Neural progenitor cell (in vitro differentiated cells): ENCODE data around the gene LIG1. TPM values are rescaled to one million over a fixed set of nuclear protein-coding genes. Genes with fewer than 3 reads are reported as not detected.

ENCODE experiments used
- DNase-seq: peaks from one replicate; pipeline ENCODE4 v3.0.0-alpha.2; 2016; ENCODE audit warnings: low spot score
- H2AFZ ChIP-seq: fragments of 200-600 bp; sonication (generic); replicated peaks from 2 replicates; pipeline ENCODE4 v1.6.1; 2016; ENCODE audit warnings: antibody characterized with exemption
- H3F3A ChIP-seq: fragments of 200-600 bp; sonication (generic); 2 replicates; pipeline ENCODE4 v1.6.1; 2016; ENCODE audit warnings: antibody characterized with exemption, low read depth
- H3K27ac ChIP-seq: fragments of 200-600 bp; sonication (generic); 2 replicates; pipeline ENCODE4 v1.5.1; 2016; ENCODE audit warnings: mild to moderate bottlenecking
- H3K27me3 ChIP-seq: fragments of 200-600 bp; sonication (generic); 2 replicates; pipeline ENCODE4 v1.6.1; 2016; ENCODE audit warnings: mild to moderate bottlenecking, moderate library complexity
- H3K36me3 ChIP-seq: fragments of 200-600 bp; sonication (generic); 2 replicates; pipeline ENCODE4 v1.5.1; 2016
- H3K4me1 ChIP-seq: fragments of 200-600 bp; sonication (generic); 2 replicates; pipeline ENCODE4 v1.6.1; 2016; ENCODE audit warnings: mixed run types
- H3K4me2 ChIP-seq: fragments of 200-600 bp; sonication (generic); 2 replicates; pipeline ENCODE4 v1.6.1; 2016
- H3K4me3 ChIP-seq: fragments of 200-600 bp; sonication (generic); 2 replicates; pipeline ENCODE4 v1.5.1; 2016
- H3K79me2 ChIP-seq: fragments of 200-600 bp; sonication (generic); 2 replicates; pipeline ENCODE4 v1.6.1; 2016; ENCODE audit warnings: low read depth
- H3K9ac ChIP-seq: fragments of 200-600 bp; sonication (generic); 2 replicates; pipeline ENCODE4 v1.6.1; 2016
- H3K9me3 ChIP-seq: fragments of 200-600 bp; sonication (generic); 2 replicates; pipeline ENCODE4 v1.5.1; 2016; ENCODE audit warnings: low read depth
- H4K20me1 ChIP-seq: fragments of 200-600 bp; sonication (generic); 2 replicates; pipeline ENCODE4 v1.6.1; 2016; ENCODE audit warnings: low read depth
- H3K27ac Mint-ChIP-seq: 3 replicates; pipeline ENCODE4 v1.8.0; 2021; ENCODE audit warnings: mixed read lengths
- H3K27me3 Mint-ChIP-seq: 2 replicates; pipeline ENCODE4 v1.8.0; 2022; ENCODE audit warnings: low read depth, mild to moderate bottlenecking, inconsistent platforms, moderate library complexity, mixed read lengths; ENCODE audit not compliant: insufficient read depth
- H3K36me3 Mint-ChIP-seq: 3 replicates; pipeline ENCODE4 v1.8.0; 2021; ENCODE audit warnings: mixed read lengths
- H3K4me1 Mint-ChIP-seq: 3 replicates; pipeline ENCODE4 v1.8.0; 2021; ENCODE audit warnings: mixed read lengths
- H3K4me3 Mint-ChIP-seq: 3 replicates; pipeline ENCODE4 v1.8.0; 2021; ENCODE audit warnings: mild to moderate bottlenecking, moderate library complexity, mixed read lengths
- H3K9me3 Mint-ChIP-seq: 3 replicates; pipeline ENCODE4 v1.8.0; 2020; ENCODE audit warnings: mixed read lengths
- EZH2 ChIP-seq: fragments of 200-600 bp; sonication (generic); IDR thresholded peaks from 2 replicates; pipeline ENCODE4 v1.6.1; 2017; ENCODE audit warnings: antibody characterized with exemption, mild to moderate bottlenecking, moderate library complexity
- EZH2phosphoT487 ChIP-seq: fragments of 200-600 bp; sonication (generic); IDR thresholded peaks from 2 replicates; pipeline ENCODE4 v1.6.1; 2017; ENCODE audit warnings: antibody characterized with exemption
- total RNA-seq: library from RNA; depleted of rRNA; stranded (reverse); fragments of >200 nt; gene quantifications from 2 replicates; pipeline ENCODE4 v1.2.3, GENCODE V29; 2015; ENCODE audit warnings: low replicate concordance
- TF ChIP-seq, protein P1 (sequence below): fragments of 200-600 bp; sonication (generic); IDR thresholded peaks from 2 replicates; pipeline ENCODE4 v1.5.1; 2017; ENCODE audit warnings: antibody characterized with exemption, mild to moderate bottlenecking

The LIG1 gene
- total RNA-seq, 1 donor from 2014 or later = 40.0 TPM

DNA sequence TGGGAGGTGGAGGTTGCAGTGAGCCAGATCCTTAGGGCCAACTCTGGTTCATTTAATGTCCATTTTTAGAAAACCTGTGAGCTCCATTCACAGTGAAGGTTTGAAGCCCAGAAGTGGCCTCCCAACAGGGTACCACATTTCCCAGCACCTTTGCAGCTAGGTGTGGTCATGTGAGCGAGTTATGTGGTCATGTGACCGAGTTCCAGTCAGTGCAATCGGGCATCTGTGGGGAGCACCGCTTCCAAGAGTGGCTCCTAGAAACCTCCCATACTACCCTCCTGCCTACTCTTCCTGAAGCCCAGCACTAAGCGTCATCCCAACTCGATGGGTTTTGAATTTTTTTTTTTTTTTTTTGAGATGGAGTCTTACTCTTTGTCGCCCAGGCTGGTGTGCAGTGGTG lies 58.9 kb downstream of the LIG1 start:
- no peak overlapping the region for H2AFZ ChIP-seq
- H3K27me3 ChIP-seq = no peaks in the 10 kb centered on the region
- no peaks in the 10 kb centered on the region for H3F3A ChIP-seq
- peaks cover 3% of the 10 kb centered on the region for H3K4me1 ChIP-seq
- TF ChIP-seq, protein P1, sequence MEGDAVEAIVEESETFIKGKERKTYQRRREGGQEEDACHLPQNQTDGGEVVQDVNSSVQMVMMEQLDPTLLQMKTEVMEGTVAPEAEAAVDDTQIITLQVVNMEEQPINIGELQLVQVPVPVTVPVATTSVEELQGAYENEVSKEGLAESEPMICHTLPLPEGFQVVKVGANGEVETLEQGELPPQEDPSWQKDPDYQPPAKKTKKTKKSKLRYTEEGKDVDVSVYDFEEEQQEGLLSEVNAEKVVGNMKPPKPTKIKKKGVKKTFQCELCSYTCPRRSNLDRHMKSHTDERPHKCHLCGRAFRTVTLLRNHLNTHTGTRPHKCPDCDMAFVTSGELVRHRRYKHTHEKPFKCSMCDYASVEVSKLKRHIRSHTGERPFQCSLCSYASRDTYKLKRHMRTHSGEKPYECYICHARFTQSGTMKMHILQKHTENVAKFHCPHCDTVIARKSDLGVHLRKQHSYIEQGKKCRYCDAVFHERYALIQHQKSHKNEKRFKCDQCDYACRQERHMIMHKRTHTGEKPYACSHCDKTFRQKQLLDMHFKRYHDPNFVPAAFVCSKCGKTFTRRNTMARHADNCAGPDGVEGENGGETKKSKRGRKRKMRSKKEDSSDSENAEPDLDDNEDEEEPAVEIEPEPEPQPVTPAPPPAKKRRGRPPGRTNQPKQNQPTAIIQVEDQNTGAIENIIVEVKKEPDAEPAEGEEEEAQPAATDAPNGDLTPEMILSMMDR = no peak
- TF ChIP-seq EZH2 (no peak), EZH2phosphoT487 (no peak)
- H4K20me1 ChIP-seq = no peaks in the 10 kb centered on the region
- DNase-seq = no peak
- peaks cover 11% of the 10 kb centered on the region for H3K4me1 Mint-ChIP-seq
- no peaks in the 10 kb centered on the region for H3K27me3 Mint-ChIP-seq
- H3K9ac ChIP-seq = no peak overlapping the region
- peaks cover 5% of the 10 kb centered on the region for H3K36me3 Mint-ChIP-seq
- H3K4me2 ChIP-seq = no peak overlapping the region
- H3K36me3 ChIP-seq = no peaks in the 10 kb centered on the region
- no peaks in the 10 kb centered on the region for H3K79me2 ChIP-seq
- no peaks in the 10 kb centered on the region for H3K9me3 Mint-ChIP-seq
- peak overlapping the region; percentile 78 for H3K4me3 Mint-ChIP-seq
- no peak overlapping the region for H3K27ac ChIP-seq
- H3K27ac Mint-ChIP-seq = no peak overlapping the region
- no peak overlapping the region for H3K4me3 ChIP-seq
- no peaks in the 10 kb centered on the region for H3K9me3 ChIP-seq

DNA sequence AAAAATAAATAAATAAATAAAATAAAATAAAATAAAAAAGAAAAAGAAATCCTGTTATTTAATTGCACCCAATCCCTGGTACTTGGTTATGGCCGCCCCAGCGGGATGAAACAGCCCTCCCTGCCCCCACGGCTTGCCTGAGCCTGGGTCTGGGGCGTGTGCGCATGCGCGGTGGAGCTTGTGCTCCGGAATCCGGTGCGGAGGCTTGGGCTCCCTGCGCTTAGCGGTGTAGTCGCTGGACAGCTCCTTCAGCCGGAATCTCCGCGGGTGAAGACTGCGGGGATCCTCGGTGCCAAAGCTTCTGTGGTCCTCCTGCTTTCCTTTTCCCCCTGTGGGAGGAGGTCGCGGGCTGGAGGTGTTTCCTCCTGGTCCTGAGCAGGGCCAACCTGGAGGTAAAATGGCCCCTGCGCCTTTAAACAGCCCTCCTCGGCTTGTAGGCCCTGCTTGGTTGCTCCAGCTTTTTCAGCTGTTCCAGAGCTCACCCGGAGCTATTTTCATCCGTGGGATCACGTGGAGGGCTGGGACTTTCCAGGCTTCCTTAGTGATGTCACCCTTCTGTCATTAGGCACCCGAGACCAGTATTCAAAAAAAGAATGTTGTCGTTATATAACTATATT lies 59.7 kb downstream of the LIG1 start, which contains the start of gene PLA2G4C:
TSS of gene PLA2G4C (minus strand) at position 468 of the 617 bp plus-strand sequence. CDS start 4,288 bp downstream, outside the sequence.
- DNase-seq = peak; percentile 97
- H3K4me3 ChIP-seq = peak within 1 kb of the TSS; percentile 29
- Mint-ChIP-seq H3K9me3 (no peaks in the 10 kb centered on the region), H3K27me3 (no peaks in the 10 kb centered on the region), H3K4me1 (peaks cover 11% of the 10 kb centered on the region), H3K36me3 (peaks cover 5% of the 10 kb centered on the region), H3K27ac (no peak within 1 kb of the TSS), H3K4me3 (peak within 1 kb of the TSS; percentile 78)
- no peak within 1 kb of the TSS for H2AFZ ChIP-seq
- no peaks in the 10 kb centered on the region for H3F3A ChIP-seq
- no peaks in the 10 kb centered on the region for H3K36me3 ChIP-seq
- peaks cover 3% of the 10 kb centered on the region for H3K4me1 ChIP-seq
- no peak within 1 kb of the TSS for H3K9ac ChIP-seq
- TF ChIP-seq, protein P1 = no peak
- TF ChIP-seq EZH2phosphoT487 (no peak), EZH2 (no peak)
- no peaks in the 10 kb centered on the region for H4K20me1 ChIP-seq
- H3K27ac ChIP-seq = no peak within 1 kb of the TSS
- no peaks in the 10 kb centered on the region for H3K9me3 ChIP-seq
- H3K27me3 ChIP-seq = no peaks in the 10 kb centered on the region
- peak within 1 kb of the TSS; percentile 50 for H3K4me2 ChIP-seq
- H3K79me2 ChIP-seq = no peaks in the 10 kb centered on the region

DNA sequence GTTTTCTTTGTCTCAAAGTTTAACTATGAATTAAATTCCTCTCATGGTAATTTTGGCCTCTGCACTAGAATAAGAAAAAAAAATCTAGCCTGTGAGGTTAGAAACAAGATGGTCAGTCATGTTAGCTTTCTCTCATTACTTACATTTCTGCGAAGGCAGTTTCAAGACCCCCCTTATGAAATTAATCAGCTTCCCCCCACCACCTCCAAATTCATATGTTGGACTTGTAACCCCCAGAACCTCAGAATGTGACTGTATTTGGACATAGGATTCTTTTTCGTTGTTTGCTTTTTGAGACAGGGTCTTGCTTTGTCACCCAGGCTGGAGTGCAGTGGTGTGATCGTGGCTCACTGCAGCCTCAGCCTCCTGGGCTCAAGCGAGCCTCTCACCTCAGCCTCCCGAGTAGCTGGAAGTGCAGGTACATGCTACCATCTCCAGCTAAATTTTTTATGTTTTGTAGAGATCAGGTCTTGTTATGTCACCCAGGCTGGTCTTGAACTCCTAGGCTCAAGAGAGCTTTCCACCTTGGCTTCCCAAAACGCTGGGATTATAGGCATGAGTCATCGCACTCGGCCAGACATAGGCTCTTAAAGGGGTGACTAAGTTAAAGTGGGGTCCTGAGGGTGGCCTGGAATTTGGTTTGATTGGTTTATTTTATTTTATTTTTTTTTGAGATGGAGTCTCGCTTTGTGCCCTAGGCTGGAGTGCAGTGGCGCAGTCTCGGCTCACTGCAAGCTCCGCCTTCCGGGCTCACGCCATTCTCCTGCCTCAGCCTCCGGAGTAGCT lies 61.0 kb downstream of the LIG1 start:
- peaks cover 3% of the 10 kb centered on the region for H3K4me1 ChIP-seq
- Mint-ChIP-seq H3K4me1 (peaks cover 11% of the 10 kb centered on the region), H3K36me3 (peaks cover 3% of the 10 kb centered on the region), H3K9me3 (no peaks in the 10 kb centered on the region), H3K4me3 (no peak overlapping the region), H3K27me3 (no peaks in the 10 kb centered on the region), H3K27ac (no peak overlapping the region)
- H4K20me1 ChIP-seq = no peaks in the 10 kb centered on the region
- no peak for DNase-seq
- H3F3A ChIP-seq = no peaks in the 10 kb centered on the region
- H3K9me3 ChIP-seq = no peaks in the 10 kb centered on the region
- no peak overlapping the region for H3K4me3 ChIP-seq
- H3K9ac ChIP-seq = no peak overlapping the region
- no peak overlapping the region for H2AFZ ChIP-seq
- TF ChIP-seq EZH2 (no peak), EZH2phosphoT487 (no peak)
- TF ChIP-seq, protein P1 = no peak
- H3K27ac ChIP-seq = no peak overlapping the region
- H3K79me2 ChIP-seq = no peaks in the 10 kb centered on the region
- H3K36me3 ChIP-seq = no peaks in the 10 kb centered on the region
- no peaks in the 10 kb centered on the region for H3K27me3 ChIP-seq
- no peak overlapping the region for H3K4me2 ChIP-seq
